HEK293 (cell line): ENCODE data around the gene PLEKHA7.

Experiments used
- SALL2 ChIP-seq: fragments of 450-650 bp; formaldehyde crosslinking; IDR thresholded peaks from 2 replicates; pipeline ENCODE4 v1.5.0; 2017; ENCODE audit warnings: missing biosample characterization, mild to moderate bottlenecking, missing genetic modification characterization, borderline replicate concordance
- ZBTB17 ChIP-seq: fragments of 450-650 bp; formaldehyde crosslinking; IDR thresholded peaks from 2 replicates; pipeline ENCODE4 v1.5.1; 2016; ENCODE audit warnings: missing biosample characterization, missing genetic modification characterization
- ZBTB8A ChIP-seq: fragments of 450-650 bp; formaldehyde crosslinking; IDR thresholded peaks from 2 replicates; pipeline ENCODE4 v1.5.1; 2016; ENCODE audit warnings: missing biosample characterization, missing genetic modification characterization
- ZFP37 ChIP-seq: fragments of 450-650 bp; formaldehyde crosslinking; IDR thresholded peaks from 2 replicates; pipeline ENCODE4 v1.5.1; 2016; ENCODE audit warnings: missing biosample characterization, missing genetic modification characterization
- ZFP41 ChIP-seq: fragments of 450-650 bp; formaldehyde crosslinking; IDR thresholded peaks from 2 replicates; pipeline ENCODE4 v1.5.1; 2016; ENCODE audit warnings: missing biosample characterization, missing genetic modification characterization, borderline replicate concordance
- ZNF214 ChIP-seq: fragments of 450-650 bp; formaldehyde crosslinking; IDR thresholded peaks from 2 replicates; pipeline ENCODE4 v1.5.1; 2017; ENCODE audit warnings: missing biosample characterization, mild to moderate bottlenecking, missing genetic modification characterization, borderline replicate concordance
- ZNF266 ChIP-seq: fragments of 450-650 bp; formaldehyde crosslinking; IDR thresholded peaks from 2 replicates; pipeline ENCODE4 v1.5.1; 2016; ENCODE audit warnings: missing biosample characterization, missing genetic modification characterization, low read depth
- ZNF274 ChIP-seq, 2 experiments: fragments of 200-500 bp in 1 of 2; fragments of 450-650 bp in 1 of 2; sonication (Bioruptor generic) in 1 of 2; formaldehyde crosslinking in 1 of 2; IDR thresholded peaks; 2 replicates each; pipeline versions ENCODE4 v1.5.1 to v1.6.1; 2014 to 2016; ENCODE audit warnings: borderline replicate concordance in 1 of 2, inconsistent platforms in 1 of 2, low read length in 1 of 2, missing biosample characterization in 1 of 2, missing genetic modification characterization in 1 of 2
- ZNF610 ChIP-seq: fragments of 450-650 bp; formaldehyde crosslinking; IDR thresholded peaks from 2 replicates; pipeline ENCODE4 v1.5.1; 2016; ENCODE audit warnings: missing biosample characterization, missing genetic modification characterization, borderline replicate concordance
- ZNF747 ChIP-seq: fragments of 450-650 bp; formaldehyde crosslinking; IDR thresholded peaks from 2 replicates; pipeline ENCODE4 v1.5.1; 2016; ENCODE audit warnings: missing biosample characterization, missing genetic modification characterization
- TF ChIP-seq, protein P1 (sequence below): fragments of 450-650 bp; formaldehyde crosslinking; IDR thresholded peaks from 2 replicates; pipeline ENCODE4 v1.5.1; 2016; ENCODE audit warnings: missing biosample characterization, missing genetic modification characterization
- TF ChIP-seq, protein P2 (sequence below): sonication (generic); formaldehyde crosslinking; IDR thresholded peaks from 2 replicates; pipeline ENCODE4 v1.8.1; 2022; ENCODE audit warnings: mild to moderate bottlenecking, moderate library complexity, missing genetic modification reagents
- TF ChIP-seq, protein P3 (sequence below): fragments of 450-650 bp; formaldehyde crosslinking; IDR thresholded peaks from 2 replicates; pipeline ENCODE4 v1.5.1; 2017; ENCODE audit warnings: missing biosample characterization, missing genetic modification characterization

DNA sequence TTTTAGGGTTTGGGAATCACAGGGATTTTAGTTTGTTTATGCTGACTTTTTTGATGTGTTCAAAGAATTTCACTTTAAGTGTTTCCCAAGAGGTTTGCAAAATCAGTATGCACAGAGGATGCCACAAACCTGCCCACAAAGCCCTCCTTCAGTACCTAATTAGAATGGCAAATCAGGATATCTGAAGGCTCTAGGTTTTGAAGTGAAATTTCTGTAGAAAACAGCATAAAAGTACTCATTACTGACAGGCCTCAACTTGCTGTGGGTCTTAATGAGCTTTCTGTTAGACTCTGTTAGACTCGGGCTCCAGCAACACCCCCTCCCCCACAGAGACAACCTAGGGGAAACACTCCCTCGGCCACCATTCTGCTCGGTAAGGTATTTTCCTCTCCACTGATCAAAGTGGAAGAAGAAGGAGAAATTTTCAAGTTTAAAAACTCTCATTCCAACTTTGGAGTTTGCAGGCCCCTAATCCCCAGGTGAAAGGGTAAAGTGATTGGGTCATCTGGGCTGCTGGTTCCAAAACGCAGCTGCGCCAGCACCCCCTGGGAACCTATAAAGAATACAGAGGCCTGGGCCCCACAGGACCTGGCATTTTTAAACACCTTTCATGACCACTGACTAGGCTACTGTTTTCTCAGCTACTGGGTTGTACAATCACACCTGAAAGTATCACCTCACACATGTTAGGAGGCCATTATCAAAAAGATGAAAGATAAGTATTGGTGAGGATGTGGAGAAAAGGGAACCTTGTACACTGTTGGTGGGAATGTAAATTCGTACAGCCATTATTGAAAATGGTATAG is 67.5 kb downstream of the PLEKHA7 start:
- TF ChIP-seq ZNF274 (IDR thresholded peaks at IDR 0.05; ENCODE audit: low read length), result no peak
- TF ChIP-seq ZNF274 (tag by site-specific recombination; IDR thresholded peaks at IDR 0.05; ENCODE audit: borderline replicate concordance), result no peak
- TF ChIP-seq, protein P1, sequence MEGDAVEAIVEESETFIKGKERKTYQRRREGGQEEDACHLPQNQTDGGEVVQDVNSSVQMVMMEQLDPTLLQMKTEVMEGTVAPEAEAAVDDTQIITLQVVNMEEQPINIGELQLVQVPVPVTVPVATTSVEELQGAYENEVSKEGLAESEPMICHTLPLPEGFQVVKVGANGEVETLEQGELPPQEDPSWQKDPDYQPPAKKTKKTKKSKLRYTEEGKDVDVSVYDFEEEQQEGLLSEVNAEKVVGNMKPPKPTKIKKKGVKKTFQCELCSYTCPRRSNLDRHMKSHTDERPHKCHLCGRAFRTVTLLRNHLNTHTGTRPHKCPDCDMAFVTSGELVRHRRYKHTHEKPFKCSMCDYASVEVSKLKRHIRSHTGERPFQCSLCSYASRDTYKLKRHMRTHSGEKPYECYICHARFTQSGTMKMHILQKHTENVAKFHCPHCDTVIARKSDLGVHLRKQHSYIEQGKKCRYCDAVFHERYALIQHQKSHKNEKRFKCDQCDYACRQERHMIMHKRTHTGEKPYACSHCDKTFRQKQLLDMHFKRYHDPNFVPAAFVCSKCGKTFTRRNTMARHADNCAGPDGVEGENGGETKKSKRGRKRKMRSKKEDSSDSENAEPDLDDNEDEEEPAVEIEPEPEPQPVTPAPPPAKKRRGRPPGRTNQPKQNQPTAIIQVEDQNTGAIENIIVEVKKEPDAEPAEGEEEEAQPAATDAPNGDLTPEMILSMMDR (tag by site-specific recombination), result no peak
- TF ChIP-seq ZNF610 (tag by site-specific recombination), result no peak
- no peak for TF ChIP-seq ZNF747 (tag by site-specific recombination)
- TF ChIP-seq ZFP41 (tag by site-specific recombination), result no peak
- no peak for TF ChIP-seq SALL2 (tag by site-specific recombination)
- no peak for TF ChIP-seq ZFP37 (tag by site-specific recombination)
- TF ChIP-seq ZBTB17 (tag by site-specific recombination), result no peak
- TF ChIP-seq, protein P2, sequence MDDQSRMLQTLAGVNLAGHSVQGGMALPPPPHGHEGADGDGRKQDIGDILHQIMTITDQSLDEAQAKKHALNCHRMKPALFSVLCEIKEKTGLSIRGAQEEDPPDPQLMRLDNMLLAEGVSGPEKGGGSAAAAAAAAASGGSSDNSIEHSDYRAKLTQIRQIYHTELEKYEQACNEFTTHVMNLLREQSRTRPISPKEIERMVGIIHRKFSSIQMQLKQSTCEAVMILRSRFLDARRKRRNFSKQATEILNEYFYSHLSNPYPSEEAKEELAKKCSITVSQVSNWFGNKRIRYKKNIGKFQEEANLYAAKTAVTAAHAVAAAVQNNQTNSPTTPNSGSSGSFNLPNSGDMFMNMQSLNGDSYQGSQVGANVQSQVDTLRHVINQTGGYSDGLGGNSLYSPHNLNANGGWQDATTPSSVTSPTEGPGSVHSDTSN (CRISPR knock-in tag), result no peak
- TF ChIP-seq ZBTB8A (tag by site-specific recombination), result no peak
- TF ChIP-seq ZNF266, result no peak
- TF ChIP-seq, protein P3, sequence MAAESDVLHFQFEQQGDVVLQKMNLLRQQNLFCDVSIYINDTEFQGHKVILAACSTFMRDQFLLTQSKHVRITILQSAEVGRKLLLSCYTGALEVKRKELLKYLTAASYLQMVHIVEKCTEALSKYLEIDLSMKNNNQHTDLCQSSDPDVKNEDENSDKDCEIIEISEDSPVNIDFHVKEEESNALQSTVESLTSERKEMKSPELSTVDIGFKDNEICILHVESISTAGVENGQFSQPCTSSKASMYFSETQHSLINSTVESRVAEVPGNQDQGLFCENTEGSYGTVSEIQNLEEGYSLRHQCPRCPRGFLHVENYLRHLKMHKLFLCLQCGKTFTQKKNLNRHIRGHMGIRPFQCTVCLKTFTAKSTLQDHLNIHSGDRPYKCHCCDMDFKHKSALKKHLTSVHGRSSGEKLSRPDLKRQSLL, result no peak
- TF ChIP-seq ZNF214 (tag by site-specific recombination), result no peak
